Peyer's patch (tissue), 4 donors: ENCODE data around the gene CALCOCO1. TPM values are rescaled to one million over a fixed set of nuclear protein-coding genes. Genes with fewer than 3 reads are reported as not detected.

ENCODE experiments used
- DNase-seq, 3 donors: peaks; one replicate each; pipeline ENCODE4 v3.0.0-alpha.2; 2017 to 2019
- H3K27ac ChIP-seq, 4 donors: fragments of 200-600 bp; sonication (generic); one replicate each; pipeline ENCODE4 v1.5.1; 2016 to 2019
- H3K27me3 ChIP-seq, 2 donors: fragments of 200-600 bp; sonication (generic); one replicate each; pipeline ENCODE4 v1.5.1; 2019
- H3K36me3 ChIP-seq, 3 donors: fragments of 200-600 bp; sonication (generic); one replicate each; pipeline ENCODE4 v1.5.1; 2016 to 2019
- H3K4me1 ChIP-seq, 4 donors: fragments of 200-600 bp; sonication (generic); one replicate each; pipeline ENCODE4 v1.5.1; 2016 to 2019
- H3K4me3 ChIP-seq, 4 donors: fragments of 200-600 bp; sonication (generic); 1 replicate in 3 of 4; 2 replicates in 1 of 4; pipeline ENCODE4 v1.5.1; 2016 to 2019; ENCODE audit warnings: mild to moderate bottlenecking in 1 of 4
- H3K9me3 ChIP-seq, 4 donors: fragments of 200-600 bp; sonication (generic); one replicate each; pipeline ENCODE4 v1.5.1; 2016 to 2019; ENCODE audit warnings: mild to moderate bottlenecking in 1 of 4
- CTCF ChIP-seq, 6 experiments: fragments of 450-650 bp in 4 of 6; fragments of 200-600 bp in 2 of 6; sonication (generic) in 1 of 6; IDR thresholded peaks; one replicate each; pipeline ENCODE4 v1.5.1; 2017 to 2019; ENCODE audit warnings: antibody characterized with exemption in 6 of 6, mild to moderate bottlenecking in 3 of 6, moderate library complexity in 1 of 6
- POLR2A ChIP-seq, 2 donors: fragments of 450-650 bp; IDR thresholded peaks; one replicate each; pipeline ENCODE4 v1.5.1; 2017; ENCODE audit warnings: antibody characterized with exemption in 2 of 2, mild to moderate bottlenecking in 2 of 2, moderate library complexity in 2 of 2
- total RNA-seq, 4 donors: library from RNA; depleted of rRNA; stranded (reverse); fragments of >200 nt; gene quantifications; one replicate each; pipeline ENCODE4 v1.1.0, GENCODE V29; 2016

Gene CALCOCO1
- total RNA-seq, 4 donors from 2014 or later = 79.7 to 342 (median 175) TPM

DNA sequence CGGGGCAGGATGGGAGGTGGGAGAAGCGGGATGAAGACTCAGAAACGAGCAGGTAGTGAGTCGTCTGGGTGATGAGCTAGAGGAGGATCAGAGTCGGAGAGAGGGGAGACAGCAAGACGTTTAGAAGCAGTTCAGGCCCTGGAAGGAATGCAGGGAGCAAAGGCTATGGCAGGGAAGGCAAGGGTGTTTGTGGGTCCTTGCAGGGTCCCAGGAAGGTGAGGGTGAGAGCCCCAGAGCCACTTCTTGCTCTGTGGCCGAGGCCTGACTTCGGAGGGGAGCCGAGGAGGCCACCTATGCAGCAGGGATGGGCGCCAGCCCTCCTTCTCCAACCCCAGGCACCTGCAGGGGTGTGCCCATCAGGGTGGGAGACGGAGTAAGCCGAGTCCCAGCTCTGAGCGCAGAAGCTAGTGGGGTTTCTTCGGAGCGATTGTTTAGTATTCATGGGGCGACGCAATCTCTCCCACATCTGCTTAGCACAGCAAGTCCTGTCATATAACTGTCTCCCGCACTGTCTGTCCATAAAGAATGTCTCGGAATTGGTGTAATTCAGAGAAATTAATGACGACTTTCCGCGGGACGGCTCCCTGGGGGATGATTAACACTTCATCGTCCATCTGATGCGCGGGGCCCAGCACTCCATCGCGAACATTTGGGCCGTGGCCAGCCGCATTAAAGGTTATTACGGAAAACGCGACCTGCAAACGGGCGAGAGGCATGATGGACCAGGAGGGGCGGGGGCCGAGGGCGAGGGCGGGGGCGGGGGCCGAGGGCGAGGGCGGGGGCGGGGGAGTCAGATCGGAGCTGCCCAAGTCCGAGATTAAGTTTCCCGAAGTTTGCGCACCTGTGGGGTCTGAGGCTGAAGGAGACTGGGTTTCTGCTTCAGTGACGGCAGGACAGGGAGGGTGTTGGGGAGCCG is 12.2 kb upstream of the CALCOCO1 start:
- DNase-seq = no peak
- Histone ChIP-seq H3K4me3 (peak overlapping the region in 3 of 4 donors; percentile 7 to 26 (median 12)), H3K4me1 (peaks cover 0 to 20% (median 12%) of the 10 kb centered on the region in 4 donors), H3K9me3 (no peaks in the 10 kb centered on the region), H3K36me3 (no peaks in the 10 kb centered on the region), H3K27me3 (peaks cover 0 to 17% of the 10 kb centered on the region in 2 donors), H3K27ac (no peak overlapping the region)
- TF ChIP-seq POLR2A (IDR thresholded peaks at IDR 0.05) = no peak
- TF ChIP-seq CTCF (IDR thresholded peaks at IDR 0.05) = no peak

- Histone ChIP-seq H3K27me3 (peaks cover 0 to 17% of the 10 kb centered on the region in 2 donors), H3K27ac (no peak overlapping the region), H3K9me3 (no peaks in the 10 kb centered on the region), H3K36me3 (no peaks in the 10 kb centered on the region), H3K4me1 (peaks cover 0 to 20% (median 12%) of the 10 kb centered on the region in 4 donors), H3K4me3 (peak overlapping the region; percentile 9 to 42 (median 22))
- DNase-seq = peak; percentile 52 to 66 (median 61)
- TF ChIP-seq POLR2A (IDR thresholded peaks at IDR 0.05) = no peak
- TF ChIP-seq CTCF (IDR thresholded peaks at IDR 0.05) = no peak
Observed at GRCh38 chr12:53738406-53739213, 11.4 kb upstream of the CALCOCO1 start.

DNA sequence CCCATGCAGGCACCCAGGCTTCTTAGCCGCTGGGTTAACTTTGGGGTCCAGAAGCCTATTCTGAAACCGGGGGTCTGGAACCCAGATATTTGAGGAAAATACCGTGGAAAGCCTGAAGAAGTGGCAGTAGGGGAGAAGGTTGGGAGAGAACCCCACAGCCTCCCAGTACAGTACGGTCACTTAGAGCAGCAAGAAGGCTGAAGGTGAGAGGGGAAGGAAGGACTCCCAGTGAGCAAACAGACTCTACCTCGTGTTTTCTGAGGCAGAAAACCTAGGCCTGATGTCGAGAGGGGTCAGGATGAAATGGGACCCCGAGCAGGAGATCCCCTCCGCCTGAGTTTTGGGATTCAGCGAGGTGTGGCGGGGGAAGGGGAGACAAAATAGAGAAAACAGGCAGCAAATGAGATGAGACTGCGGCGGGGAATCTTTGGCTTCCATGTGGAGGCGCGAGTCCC is 10.7 kb upstream of the CALCOCO1 start:
- H3K4me1 ChIP-seq = peaks cover 0 to 20% (median 12%) of the 10 kb centered on the region in 4 donors
- H3K9me3 ChIP-seq = no peaks in the 10 kb centered on the region
- peaks cover 0 to 17% of the 10 kb centered on the region in 2 donors for H3K27me3 ChIP-seq
- H3K27ac ChIP-seq = no peak overlapping the region
- H3K36me3 ChIP-seq = no peaks in the 10 kb centered on the region
- peak overlapping the region in 2 of 4 donors; percentile 9 to 42 for H3K4me3 ChIP-seq
- no peak for DNase-seq
- TF ChIP-seq POLR2A (IDR thresholded peaks at IDR 0.05) (no peak), CTCF (IDR thresholded peaks at IDR 0.05) (no peak)

DNA sequence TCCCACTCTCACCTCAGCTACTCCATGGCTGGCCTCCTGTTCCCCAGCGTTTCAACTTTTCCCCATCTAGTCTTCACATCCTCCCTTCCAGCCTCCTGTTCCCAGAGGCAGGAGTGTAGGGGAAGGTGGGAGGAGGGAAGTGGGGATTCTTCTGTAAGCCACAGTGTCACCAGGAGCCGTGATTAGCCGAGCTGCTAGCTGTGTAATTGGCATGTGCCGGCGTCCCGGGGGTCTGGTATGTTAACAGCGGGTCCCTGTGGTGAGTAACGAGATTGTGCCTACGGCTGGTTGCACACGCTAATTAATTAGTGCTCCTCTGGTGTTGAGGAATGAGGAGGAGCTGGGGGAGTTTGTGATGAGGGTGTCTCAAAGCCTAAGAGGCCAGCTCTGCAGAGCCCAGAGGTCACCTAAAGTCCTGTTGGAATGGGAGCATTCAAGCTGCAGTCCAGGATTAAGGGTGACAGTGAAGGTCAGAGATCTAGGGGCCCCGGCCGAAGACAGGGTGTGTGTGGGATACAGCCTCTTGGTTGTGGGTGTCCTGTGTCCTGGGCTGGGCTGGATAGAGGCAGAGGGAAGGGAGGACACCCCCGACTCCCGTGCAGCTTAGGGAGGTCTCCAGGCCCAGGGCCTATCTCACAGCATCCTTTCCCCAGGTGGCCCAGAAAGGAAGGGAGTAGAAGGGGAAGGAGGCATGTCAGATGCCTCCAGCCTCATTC is 10.0 kb upstream of the CALCOCO1 start:
- H3K4me3 ChIP-seq = no peak overlapping the region
- H3K36me3 ChIP-seq = no peaks in the 10 kb centered on the region
- no peak for TF ChIP-seq CTCF (IDR thresholded peaks at IDR 0.05)
- TF ChIP-seq POLR2A (IDR thresholded peaks at IDR 0.05) = no peak
- DNase-seq = no peak
- H3K27ac ChIP-seq = no peak overlapping the region
- H3K4me1 ChIP-seq = peaks cover 0 to 20% (median 12%) of the 10 kb centered on the region in 4 donors
- no peaks in the 10 kb centered on the region for H3K9me3 ChIP-seq
- peaks cover 0 to 17% of the 10 kb centered on the region in 2 donors for H3K27me3 ChIP-seq

DNA sequence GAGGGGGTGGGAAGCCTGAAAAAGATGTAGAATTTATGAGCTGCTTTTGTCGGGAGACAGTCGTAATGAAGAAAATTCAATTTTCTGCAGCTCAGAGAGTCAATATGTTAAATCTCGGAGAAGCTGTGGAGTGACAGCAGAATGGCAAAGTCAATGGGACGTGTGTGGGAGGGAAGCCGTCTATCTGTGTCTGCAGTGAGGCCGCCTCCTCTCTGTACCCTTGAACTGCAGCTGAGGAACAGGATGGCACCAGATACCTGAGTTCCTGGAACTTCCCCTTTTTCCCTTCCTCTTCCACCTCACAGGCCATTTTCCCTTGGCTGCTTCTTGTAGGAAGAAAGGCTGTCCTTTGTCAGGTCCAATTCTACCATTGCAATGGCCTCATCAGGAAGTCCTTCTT is 9.3 kb upstream of the CALCOCO1 start:
- no peak overlapping the region for H3K27ac ChIP-seq
- peaks cover 0 to 20% (median 12%) of the 10 kb centered on the region in 4 donors for H3K4me1 ChIP-seq
- TF ChIP-seq CTCF (IDR thresholded peaks at IDR 0.05) (no peak), POLR2A (IDR thresholded peaks at IDR 0.05) (no peak)
- H3K4me3 ChIP-seq = no peak overlapping the region
- peak in 1 of 3 donors; percentile 1 for DNase-seq
- peaks cover 0 to 17% of the 10 kb centered on the region in 2 donors for H3K27me3 ChIP-seq
- no peaks in the 10 kb centered on the region for H3K9me3 ChIP-seq
- H3K36me3 ChIP-seq = no peaks in the 10 kb centered on the region
